Frontal cortex (tissue), 4 donors: ENCODE results near the gene ATP2A3. TPM values are rescaled to one million over a fixed set of nuclear protein-coding genes. Genes with fewer than 3 reads are reported as not detected.

ENCODE experiments used
- DNase-seq, 2 donors: peaks; one replicate each; pipeline ENCODE4 v3.0.0; 2012; ENCODE audit warnings: low spot score in 2 of 2
- FAIRE-seq: peaks from 2 replicates; lab custom pipeline; 2012; peaks lifted over from hg19 to GRCh38; lab: Jason Lieb, UNC
- total RNA-seq: library from RNA; depleted of rRNA; stranded (reverse); fragments of >200 nt; gene quantifications from one replicate; pipeline ENCODE4 v1.2.3, GENCODE V29; 2014
- donor health status: control.
- donor health status: control.
- donor health status: control.

The ATP2A3 gene
- total RNA-seq, 1 donor from 2014 or later, result 2.4 TPM

GRCh38 chr17:3940965-3941698, 23.1 kb downstream of the ATP2A3 start:
- no peak for DNase-seq
- FAIRE-seq, result no peak

DNA sequence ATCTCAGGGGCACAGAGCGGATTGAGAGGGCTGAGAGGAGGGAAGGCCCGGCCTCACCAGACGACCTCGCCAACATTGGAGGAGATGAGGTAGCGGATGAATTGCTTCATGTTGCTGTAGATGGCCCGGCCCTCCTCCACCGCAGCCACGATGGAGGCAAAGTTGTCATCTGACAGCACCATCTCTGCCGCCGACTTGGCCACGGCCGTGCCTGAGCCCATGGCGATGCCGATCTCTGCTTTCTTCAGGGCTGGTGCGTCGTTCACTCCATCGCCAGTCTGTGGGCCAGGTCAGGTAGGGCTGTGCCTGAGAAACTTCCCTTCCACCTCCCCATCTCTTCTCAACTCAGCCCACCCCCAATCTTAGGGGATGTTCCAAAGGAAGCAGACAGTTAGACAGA, 26.9 kb downstream of the ATP2A3 start:
- no peak for FAIRE-seq
- no peak for DNase-seq

DNA sequence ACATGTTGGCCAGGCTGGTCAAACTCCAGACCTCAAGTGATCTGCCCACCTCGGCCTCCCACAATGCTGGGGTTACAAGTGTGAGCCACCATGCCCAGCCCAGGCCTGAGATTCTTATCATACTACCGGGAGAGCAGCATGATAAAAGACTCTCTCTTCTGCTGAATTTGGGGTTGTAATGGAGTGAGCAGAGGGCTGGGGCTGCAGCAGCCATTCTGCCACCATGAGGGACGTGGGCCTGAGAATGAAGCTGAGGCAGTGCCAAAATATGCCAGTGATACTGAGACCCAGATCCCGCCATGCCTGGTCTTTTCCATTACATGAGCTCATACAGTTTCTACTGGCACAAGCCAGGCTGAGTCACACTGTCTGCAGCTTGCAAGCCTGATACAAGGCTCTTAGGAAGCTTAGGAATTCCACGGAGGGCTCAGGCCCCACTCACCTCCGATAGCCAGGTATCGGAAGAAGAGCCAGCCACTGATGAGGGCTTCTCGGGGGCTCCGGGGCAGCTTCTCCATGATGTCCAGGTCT, 28.3 kb downstream of the ATP2A3 start:
- no peak for DNase-seq
- FAIRE-seq, result no peak

DNA sequence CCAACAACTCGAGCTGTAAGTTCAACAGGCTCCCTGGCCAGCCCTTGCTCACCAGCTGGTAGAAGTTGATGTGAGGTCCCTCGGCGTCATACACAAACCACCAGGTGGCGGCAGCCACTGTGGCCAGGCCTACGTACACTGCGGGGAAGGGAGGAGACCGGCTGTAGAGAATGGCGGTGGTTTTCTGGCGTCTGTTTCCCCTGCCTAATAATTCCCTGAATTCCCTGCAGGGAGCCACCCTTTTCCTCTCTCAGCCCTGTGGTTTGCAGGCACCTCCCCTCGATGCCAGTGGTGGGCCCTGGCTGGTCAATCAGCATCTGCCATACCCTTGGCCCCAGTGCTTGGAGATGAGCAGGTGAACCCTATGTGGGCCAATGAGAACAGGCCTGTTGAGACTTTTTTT, 29.1 kb downstream of the ATP2A3 start:
- DNase-seq, result no peak
- FAIRE-seq, result no peak

- FAIRE-seq, result no peak
Measured at GRCh38 chr17:3929764-3930163, 34.5 kb downstream of the ATP2A3 start.

DNA sequence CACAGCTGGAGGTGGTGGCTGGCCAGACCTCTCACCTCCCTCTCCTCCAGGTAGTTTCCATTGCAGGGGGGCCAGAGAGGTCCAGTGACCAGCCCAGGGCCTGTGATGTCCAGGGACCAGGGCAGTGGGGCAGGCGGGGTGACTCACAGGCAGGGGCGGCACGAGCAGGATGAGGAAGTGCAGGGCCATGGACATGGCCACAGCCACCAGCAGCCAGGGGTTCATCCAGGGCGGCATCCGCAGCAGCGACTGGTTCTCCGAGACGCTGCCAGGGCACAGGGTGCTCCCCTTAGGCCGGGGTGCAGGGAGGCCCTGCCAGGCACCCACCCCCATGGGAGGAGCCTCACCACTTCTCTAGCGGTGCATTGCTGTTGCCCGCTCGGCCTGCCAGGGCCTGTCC, 35.1 kb downstream of the ATP2A3 start:
- no peak for FAIRE-seq
- DNase-seq, result no peak

More at GRCh38 chr17:3929764-3930163, 34.5 kb downstream of the ATP2A3 start:
- DNase-seq, result no peak

DNA sequence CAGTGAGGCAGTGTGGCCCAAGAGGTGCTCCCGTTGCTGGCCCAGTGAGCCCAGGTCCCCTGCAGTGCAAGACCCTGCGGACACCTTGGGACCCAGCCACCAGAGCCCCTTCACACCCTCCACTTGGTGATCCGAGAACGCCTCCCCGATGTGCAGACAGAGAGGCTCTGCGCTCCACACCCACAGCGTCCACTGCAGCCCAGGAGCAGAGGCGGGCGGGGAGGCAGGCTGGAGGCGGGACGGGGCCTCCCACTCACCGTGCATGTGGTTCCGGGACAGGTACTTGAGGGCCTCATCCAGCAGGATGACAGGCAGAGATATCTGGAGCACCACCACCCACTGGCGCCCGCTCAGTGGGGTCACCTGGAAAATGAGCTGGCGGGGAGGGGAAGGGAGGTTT, 35.8 kb downstream of the ATP2A3 start:
- DNase-seq (no peak), FAIRE-seq (no peak)

GRCh38 chr17:3927628-3928340, 36.5 kb downstream of the ATP2A3 start:
- DNase-seq, result no peak
- FAIRE-seq, result no peak

DNA sequence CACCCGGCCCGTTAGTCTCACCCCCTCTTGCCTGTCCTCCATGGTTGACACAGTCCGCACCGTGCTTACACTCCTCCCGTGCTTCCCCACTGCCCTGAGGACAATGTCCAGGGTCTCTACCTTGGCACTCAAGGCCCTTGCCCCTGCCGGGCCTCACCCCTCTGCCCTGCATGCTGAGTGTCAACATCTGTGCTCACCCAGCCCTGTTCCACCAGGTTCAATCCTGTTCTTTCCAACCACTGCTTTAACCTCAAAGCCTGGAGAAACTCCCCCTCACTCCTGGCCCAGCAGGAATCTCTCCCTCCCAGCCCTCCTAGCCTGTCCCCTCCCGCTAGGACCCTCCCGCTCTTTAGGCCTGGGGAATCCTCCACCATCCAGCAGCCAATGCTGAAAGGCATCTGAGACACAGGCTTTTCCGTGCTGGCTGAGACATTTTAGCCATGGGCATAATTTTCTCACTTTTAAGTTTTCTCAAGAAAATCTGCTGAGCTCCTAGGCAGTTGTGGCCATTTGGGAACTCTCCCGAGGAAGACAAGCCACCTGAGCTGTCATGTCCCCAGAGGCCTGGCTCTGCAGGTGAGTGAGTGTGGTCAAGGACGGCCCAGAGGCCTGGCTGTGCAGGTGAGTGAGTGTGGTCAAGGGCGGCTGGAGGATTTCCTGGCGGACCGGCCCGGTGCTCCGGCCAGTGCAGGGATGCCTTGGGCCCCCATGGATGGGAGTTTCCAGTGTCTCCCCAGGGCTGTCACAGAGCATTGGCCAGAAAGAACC, 37.2 kb downstream of the ATP2A3 start:
- DNase-seq, result no peak
- no peak for FAIRE-seq

DNA sequence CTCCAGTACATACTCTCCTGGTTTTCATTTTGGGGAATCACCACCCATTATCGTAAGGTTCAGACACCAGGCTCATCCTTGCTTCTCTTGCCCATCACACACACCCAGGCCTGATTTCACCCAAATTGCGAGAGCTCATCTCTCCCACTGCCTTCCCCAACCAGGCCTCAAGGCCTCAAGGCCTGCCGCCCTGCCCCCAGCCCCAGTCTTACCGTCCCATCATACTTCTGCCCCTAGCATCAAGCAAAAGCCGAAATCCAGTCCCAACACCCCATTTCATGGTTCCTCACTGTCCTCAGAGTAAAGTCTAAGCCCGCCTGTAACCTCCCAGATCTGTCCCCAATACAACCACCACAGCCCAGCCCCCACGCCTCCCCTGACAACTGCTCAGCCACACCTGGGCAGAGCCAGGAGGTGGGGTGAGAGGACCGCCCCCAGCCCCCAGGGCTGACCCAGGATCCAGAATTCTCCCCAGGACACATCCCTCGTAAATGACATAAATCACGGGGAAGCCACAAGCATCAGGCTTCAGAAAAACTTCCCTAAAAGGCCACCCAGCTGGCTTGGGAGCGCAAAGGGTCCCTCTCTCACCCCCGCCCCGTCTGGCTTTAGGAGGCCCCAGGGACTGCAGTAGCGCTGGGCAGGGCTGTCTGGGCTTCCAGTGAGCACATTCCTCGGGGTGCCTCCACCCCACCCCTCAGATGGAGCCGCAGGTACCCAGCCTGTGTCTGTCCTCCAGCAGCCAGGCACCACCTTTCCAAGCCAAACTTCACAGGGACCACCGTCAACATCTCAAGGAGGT, 38.4 kb downstream of the ATP2A3 start:
- FAIRE-seq, result no peak

DNA sequence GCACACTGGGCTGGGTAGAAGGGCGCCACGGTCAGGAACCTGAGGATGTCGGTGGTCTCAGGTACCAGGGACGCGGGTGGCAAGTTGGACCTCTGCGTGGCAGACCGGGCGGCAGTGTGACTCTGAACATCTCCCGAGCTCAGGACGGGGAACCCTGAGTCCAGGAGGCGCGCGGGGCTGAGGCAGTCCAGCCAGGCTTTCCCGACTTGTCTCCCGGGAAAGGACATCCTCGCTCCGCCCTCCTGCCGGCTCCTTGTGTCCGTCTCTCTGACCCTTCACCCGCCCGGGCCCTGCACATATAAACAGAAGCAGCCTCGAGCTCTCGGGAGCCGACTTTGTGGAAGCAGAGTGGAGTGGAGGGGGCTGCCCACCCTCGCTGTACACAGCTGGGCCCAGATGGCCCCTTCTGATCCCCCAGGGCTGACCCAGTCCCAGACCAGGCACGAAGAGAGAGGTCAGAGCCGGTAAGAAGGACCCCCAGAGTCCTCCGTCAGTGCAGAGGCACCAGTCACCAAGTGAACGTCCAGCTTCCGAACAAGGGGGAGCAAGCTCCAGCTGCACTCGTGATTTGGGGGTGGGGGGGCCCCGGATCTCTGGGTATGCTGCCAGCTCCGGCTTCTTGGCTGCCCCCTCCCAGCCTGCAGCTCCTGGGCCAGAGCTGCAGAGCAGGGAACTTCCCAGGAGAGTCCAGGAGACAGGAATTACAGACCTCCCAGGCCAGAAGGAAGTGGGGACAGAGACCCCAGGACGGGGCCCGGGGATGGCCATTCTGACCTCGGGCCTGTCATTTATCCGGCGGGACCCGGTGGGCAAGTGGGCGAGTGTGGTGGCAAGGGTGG, 39.5 kb downstream of the ATP2A3 start:
- no peak for DNase-seq
- no peak for FAIRE-seq

More for the DNA sequence above, 38.4 kb downstream of the ATP2A3 start:
- no peak for DNase-seq

DNA sequence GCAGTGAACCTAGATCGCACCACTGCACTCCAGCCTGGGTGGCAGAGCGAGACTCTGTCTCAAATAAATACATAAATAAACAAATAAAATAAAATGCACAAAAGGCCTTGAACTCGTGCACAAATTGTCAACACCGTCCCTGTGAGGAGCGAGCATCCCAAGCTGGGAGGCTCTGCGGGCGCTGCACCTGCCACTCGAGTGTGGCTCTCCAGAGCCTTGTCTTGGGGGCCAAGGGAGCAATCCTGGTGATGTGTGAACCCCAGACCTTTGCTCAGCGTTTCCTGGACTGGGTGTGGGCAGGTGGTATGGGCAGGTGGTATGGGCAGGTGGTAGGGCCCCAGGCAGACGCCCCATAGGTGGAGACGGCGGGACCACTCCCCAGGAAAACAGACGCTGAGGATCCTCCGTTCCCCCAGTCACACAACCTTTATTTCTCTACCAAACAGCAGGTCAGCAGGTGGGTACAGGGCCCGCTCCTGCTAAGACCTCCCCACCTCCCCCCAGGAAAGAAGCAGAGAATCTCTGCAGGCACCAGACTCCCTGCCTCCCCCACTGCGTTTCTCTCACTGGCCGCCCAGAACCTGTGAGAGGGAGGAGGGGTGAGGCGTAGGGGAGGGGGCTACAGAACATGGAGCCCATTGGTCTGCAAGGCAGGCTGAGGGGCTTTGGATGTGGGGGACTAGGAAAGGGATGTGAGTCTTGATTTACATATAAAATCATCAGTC, 40.6 kb downstream of the ATP2A3 start:
- DNase-seq, result no peak
- FAIRE-seq, result no peak

- no peak for FAIRE-seq
Measured at GRCh38 chr17:3922765-3923164, 41.5 kb downstream of the ATP2A3 start.

DNA sequence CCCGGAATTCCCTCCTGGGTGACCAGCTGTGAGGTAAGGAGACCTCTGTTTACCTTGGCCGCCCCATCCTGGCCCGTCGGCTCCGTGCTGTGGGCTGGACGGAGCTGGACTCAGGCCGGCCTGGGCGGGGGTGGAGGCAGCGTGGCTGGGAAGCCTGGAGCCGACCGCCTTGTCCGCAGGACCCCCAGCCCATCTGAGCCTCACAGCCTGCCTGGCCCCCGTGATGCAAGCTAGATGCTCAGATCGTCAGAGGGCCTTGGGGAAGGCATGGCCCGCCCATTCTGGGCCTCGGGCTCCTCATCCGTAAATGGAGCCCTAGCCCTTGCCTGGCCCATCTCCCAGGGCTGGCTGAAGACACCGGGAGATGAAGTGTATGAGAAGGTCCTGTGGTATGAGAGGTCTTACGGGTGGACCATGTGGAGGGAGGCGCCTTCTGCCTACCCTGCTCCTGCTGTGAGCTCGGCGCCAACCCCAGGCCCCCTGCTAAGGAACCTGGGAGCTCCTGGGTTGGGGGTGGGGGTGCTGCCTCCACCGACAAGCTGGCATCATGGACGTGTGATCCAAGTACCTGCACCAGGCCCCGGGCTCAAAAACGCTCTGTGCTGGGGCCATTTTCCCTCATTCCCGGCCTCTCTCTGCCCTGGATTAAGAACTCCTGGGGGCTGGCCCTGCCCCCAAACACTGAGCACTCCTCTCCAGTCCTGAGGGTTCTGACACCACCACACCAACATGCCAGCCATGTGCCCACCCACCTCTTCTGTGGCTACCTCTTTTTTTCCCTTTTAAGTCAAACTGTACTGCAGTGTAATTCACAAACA, 42.5 kb downstream of the ATP2A3 start:
- FAIRE-seq (no peak), DNase-seq (no peak)

More at GRCh38 chr17:3922765-3923164, 41.5 kb downstream of the ATP2A3 start:
- DNase-seq, result no peak

DNA sequence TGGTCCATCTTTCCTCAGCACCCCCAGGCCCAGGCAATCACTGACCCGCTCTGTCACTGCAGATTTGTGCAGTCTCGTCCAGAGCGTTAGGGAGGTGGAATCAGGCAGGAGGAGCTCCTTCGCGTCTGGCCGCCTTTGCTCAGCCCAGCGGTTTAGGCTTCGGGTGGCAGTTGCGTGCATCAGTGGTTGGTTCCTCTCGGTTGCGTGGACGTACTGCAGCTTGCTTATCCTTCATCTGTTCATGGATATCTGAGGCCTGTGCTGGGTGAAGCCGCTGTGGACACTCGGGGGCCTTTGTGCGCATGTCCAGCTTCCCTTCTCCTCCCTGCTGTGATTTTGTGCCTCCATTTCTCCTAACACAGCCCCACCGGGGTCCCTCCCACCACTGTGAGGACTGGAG, 43.2 kb downstream of the ATP2A3 start:
- FAIRE-seq (no peak), DNase-seq (no peak)

GRCh38 chr17:3919123-3919624, 45.1 kb downstream of the ATP2A3 start:
- no peak for DNase-seq
- FAIRE-seq, result no peak
